OCI-LY7 (cell line): ENCODE results near the gene LRIG3. TPM values are rescaled to one million over a fixed set of nuclear protein-coding genes. Genes with fewer than 3 reads are reported as not detected.

Experiments used
- BruUV-seq: library from RNA; stranded (reverse); fragments of 400-500 nt; replicated peaks from 2 replicates; lab custom pipeline; 2021; lab: Mats Ljungman, UMichigan
- CTCF ChIA-PET: fragments of 300-600 bp; sonication (Branson Sonifier 250); formaldehyde crosslinking; loops from one replicate; lab custom pipeline; 2022; ENCODE audit warnings: antibody characterized with exemption; ENCODE audit not compliant: unreplicated experiment; lab: Charles Lee
- POLR2A ChIA-PET: fragments of 300-600 bp; sonication (Branson Sonifier 250); formaldehyde crosslinking; loops from one replicate; lab custom pipeline; 2022; ENCODE audit warnings: antibody characterized with exemption; lab: Charles Lee
- DNase-seq: peaks from one replicate; pipeline ENCODE4 v3.0.0-alpha.2; 2015; ENCODE audit warnings: low spot score
- H2AFZ ChIP-seq: fragments of 200-600 bp; sonication (generic), shearing (Covaris generic); 2 replicates; pipeline ENCODE4 v1.6.1; 2014; ENCODE audit warnings: mild to moderate bottlenecking, antibody characterized with exemption, low read length, moderate library complexity
- H3K27ac ChIP-seq: fragments of 200-600 bp; sonication (generic); 2 replicates; pipeline ENCODE4 v1.5.1; 2014; ENCODE audit warnings: mixed run types, low read depth, mild to moderate bottlenecking, moderate library complexity, low read length, inconsistent platforms; ENCODE audit not compliant: poor library complexity, severe bottlenecking
- H3K36me3 ChIP-seq: fragments of 200-600 bp; sonication (generic); 2 replicates; pipeline ENCODE4 v1.6.1; 2014; ENCODE audit warnings: mild to moderate bottlenecking, antibody characterized with exemption, low read length, moderate library complexity, mixed read lengths; ENCODE audit not compliant: insufficient read depth
- H3K4me1 ChIP-seq: fragments of 200-600 bp; sonication (generic); 2 replicates; pipeline ENCODE4 v1.5.1; 2014; ENCODE audit warnings: mild to moderate bottlenecking, low read length; ENCODE audit not compliant: insufficient read depth, poor library complexity, severe bottlenecking
- H3K4me2 ChIP-seq: fragments of 200-600 bp; sonication (generic); 2 replicates; pipeline ENCODE4 v1.6.1; 2014; ENCODE audit warnings: mild to moderate bottlenecking, low read length
- H3K4me3 ChIP-seq: fragments of 200-600 bp; sonication (generic); 2 replicates; pipeline ENCODE4 v1.5.1; 2014; ENCODE audit warnings: mild to moderate bottlenecking, low read depth, low read length; ENCODE audit not compliant: poor library complexity, severe bottlenecking
- H3K79me2 ChIP-seq: fragments of 200-600 bp; sonication (generic); 2 replicates; pipeline ENCODE4 v1.6.1; 2016; ENCODE audit warnings: low read depth, mild to moderate bottlenecking, low read length, moderate library complexity, mixed read lengths; ENCODE audit not compliant: insufficient read depth
- H3K9me2 ChIP-seq: fragments of 200-600 bp; sonication (generic); 2 replicates; pipeline ENCODE4 v1.6.1; 2016; ENCODE audit warnings: mild to moderate bottlenecking, low read length, mixed read lengths; ENCODE audit not compliant: insufficient read depth
- H3K9me3 ChIP-seq: fragments of 200-600 bp; sonication (generic); 2 replicates; pipeline ENCODE4 v1.6.1; 2014; ENCODE audit warnings: mild to moderate bottlenecking, mixed run types, low read length, mixed read lengths
- H4K20me1 ChIP-seq: fragments of 200-600 bp; sonication (generic); 2 replicates; pipeline ENCODE4 v1.6.1; 2014; ENCODE audit warnings: mild to moderate bottlenecking, antibody characterized with exemption, low read length, moderate library complexity, mixed read lengths; ENCODE audit not compliant: insufficient read depth
- CTCF ChIP-seq: fragments of 200-600 bp; sonication (generic); conservative IDR thresholded peaks from 2 replicates; pipeline ENCODE4 v1.5.1; 2014; ENCODE audit warnings: mild to moderate bottlenecking, antibody characterized with exemption, low read length, moderate library complexity, mixed read lengths
- EZH2phosphoT487 ChIP-seq: fragments of 200-600 bp; sonication (generic); IDR thresholded peaks from 2 replicates; pipeline ENCODE4 v1.6.1; 2018; ENCODE audit warnings: low read depth, borderline replicate concordance, mild to moderate bottlenecking, mixed run types, antibody characterized with exemption, low read length, moderate library complexity, mixed read lengths
- intact Hi-C: fragments of 100-400 bp; cut with micrococcal nuclease; formaldehyde crosslinking; loops from one replicate; pipeline ENCODE4 v1.10.0; 2022; ENCODE audit not compliant: unreplicated experiment
- total RNA-seq, 2 experiments: library from RNA; depleted of rRNA in 1 of 2; stranded (reverse); fragments of >200 nt in 1 of 2; shearing (Covaris generic) in 1 of 2; gene quantifications; 2 replicates each; pipeline ENCODE4 v1.2.3, GENCODE V29; 2014 to 2022

LRIG3 gene
- total RNA-seq, 2 experiments from 2014 or later, result not detected

GRCh38 chr12:58877243-58877743 lies 43.0 kb downstream of the LRIG3 start:
- Histone ChIP-seq H3K4me2 (no peak overlapping the region), H3K4me3 (no peak overlapping the region), H2AFZ (no peak overlapping the region), H3K9me3 (no peaks in the 10 kb centered on the region), H3K4me1 (no peaks in the 10 kb centered on the region), H3K79me2 (no peaks in the 10 kb centered on the region), H3K27ac (no peak overlapping the region), H3K36me3 (no peaks in the 10 kb centered on the region), H3K9me2 (no peaks in the 10 kb centered on the region), H4K20me1 (no peaks in the 10 kb centered on the region)
- TF ChIP-seq CTCF, result no peak
- no peak for TF ChIP-seq EZH2phosphoT487
- BruUV-seq, result no TSS peak
- ChIA-PET POLR2A (no interaction called here), CTCF (no interaction called here)
- no peak for DNase-seq
- intact Hi-C loops, result no loop called here

- intact Hi-C loops, result no loop called here
- H3K9me2 ChIP-seq, result no peaks in the 10 kb centered on the region
- TF ChIP-seq EZH2phosphoT487, result no peak
- TF ChIP-seq CTCF, result no peak
- no peaks in the 10 kb centered on the region for H3K4me1 ChIP-seq
- POLR2A ChIA-PET, result no interaction called here
- no peaks in the 10 kb centered on the region for H3K9me3 ChIP-seq
- H2AFZ ChIP-seq, result no peak overlapping the region
- no peak for DNase-seq
- H3K79me2 ChIP-seq, result no peaks in the 10 kb centered on the region
- H3K27ac ChIP-seq, result no peak overlapping the region
- BruUV-seq, result no TSS peak
- no peaks in the 10 kb centered on the region for H3K36me3 ChIP-seq
- H4K20me1 ChIP-seq, result no peaks in the 10 kb centered on the region
- H3K4me3 ChIP-seq, result no peak overlapping the region
- CTCF ChIA-PET, result no interaction called here
- no peak overlapping the region for H3K4me2 ChIP-seq
Observed at GRCh38 chr12:58873496-58873895, 46.8 kb downstream of the LRIG3 start.

GRCh38 chr12:58871556-58871955 lies 48.7 kb downstream of the LRIG3 start:
- Histone ChIP-seq H3K9me2 (no peaks in the 10 kb centered on the region), H3K4me3 (no peak overlapping the region), H4K20me1 (no peaks in the 10 kb centered on the region), H3K79me2 (no peaks in the 10 kb centered on the region), H3K27ac (no peak overlapping the region), H3K9me3 (no peaks in the 10 kb centered on the region), H2AFZ (no peak overlapping the region), H3K36me3 (no peaks in the 10 kb centered on the region), H3K4me1 (no peaks in the 10 kb centered on the region), H3K4me2 (no peak overlapping the region)
- no peak for DNase-seq
- CTCF ChIA-PET, result no interaction called here
- no peak for TF ChIP-seq CTCF
- intact Hi-C loops, result no loop called here
- no TSS peak for BruUV-seq
- POLR2A ChIA-PET, result no interaction called here
